Dendritic cell treated with granulocyte-macrophage colony-stimulating factor and Interleukin-4, amounts not matched to agents 40 ng/mL and 50 ng/mL, for 4 days (primary cell): ENCODE data around the gene AK9.

Experiments used
- H3K27ac Mint-ChIP-seq: one replicate; pipeline ENCODE4 v1.8.0; 2022; ENCODE audit warnings: mild to moderate bottlenecking, mixed read lengths
- H3K27me3 Mint-ChIP-seq: one replicate; pipeline ENCODE4 v1.8.0; 2022; ENCODE audit warnings: mild to moderate bottlenecking, mixed read lengths
- H3K36me3 Mint-ChIP-seq: one replicate; pipeline ENCODE4 v1.8.0; 2022; ENCODE audit warnings: low read depth, mixed read lengths
- H3K4me1 Mint-ChIP-seq: one replicate; pipeline ENCODE4 v1.8.0; 2022; ENCODE audit warnings: low read depth, mixed read lengths
- H3K4me3 Mint-ChIP-seq: one replicate; pipeline ENCODE4 v1.8.0; 2022; ENCODE audit warnings: mild to moderate bottlenecking, moderate library complexity, mixed read lengths
- H3K9me3 Mint-ChIP-seq: one replicate; pipeline ENCODE4 v1.8.0; 2022; ENCODE audit warnings: mixed read lengths
- intact Hi-C: fragments of 100-400 bp; cut with micrococcal nuclease; formaldehyde crosslinking; loops from one replicate; pipeline ENCODE4 v1.15.0; 2022

Gene AK9

GRCh38 chr6:109508166-109508860, 182.7 kb downstream of the AK9 start:
- H3K9me3 Mint-ChIP-seq = peaks cover 7% of the 10 kb centered on the region

GRCh38 chr6:109507490-109508072, 183.4 kb downstream of the AK9 start:
- no peak overlapping the region for H3K4me3 Mint-ChIP-seq
- intact Hi-C loops = no loop called here
- no peaks in the 10 kb centered on the region for H3K36me3 Mint-ChIP-seq
- H3K27ac Mint-ChIP-seq = no peak overlapping the region
- no peaks in the 10 kb centered on the region for H3K4me1 Mint-ChIP-seq
- H3K9me3 Mint-ChIP-seq = peaks cover 7% of the 10 kb centered on the region
- H3K27me3 Mint-ChIP-seq = no peaks in the 10 kb centered on the region

More at GRCh38 chr6:109508166-109508860, 182.7 kb downstream of the AK9 start:
- no peaks in the 10 kb centered on the region for H3K27me3 Mint-ChIP-seq
- H3K27ac Mint-ChIP-seq = no peak overlapping the region
- no peak overlapping the region for H3K4me3 Mint-ChIP-seq
- intact Hi-C loops = no loop called here
- H3K36me3 Mint-ChIP-seq = no peaks in the 10 kb centered on the region
- no peaks in the 10 kb centered on the region for H3K4me1 Mint-ChIP-seq

- no peak overlapping the region for H3K4me3 Mint-ChIP-seq
- H3K27ac Mint-ChIP-seq = no peak overlapping the region
- H3K27me3 Mint-ChIP-seq = no peaks in the 10 kb centered on the region
- peaks cover 7% of the 10 kb centered on the region for H3K9me3 Mint-ChIP-seq
- H3K4me1 Mint-ChIP-seq = no peaks in the 10 kb centered on the region
- intact Hi-C loops = no loop called here
- H3K36me3 Mint-ChIP-seq = no peaks in the 10 kb centered on the region
Measured at GRCh38 chr6:109506841-109507240, 184.2 kb downstream of the AK9 start.

GRCh38 chr6:109506314-109506713, 184.7 kb downstream of the AK9 start:
- Mint-ChIP-seq H3K27me3 (no peaks in the 10 kb centered on the region), H3K4me3 (no peak overlapping the region), H3K27ac (no peak overlapping the region), H3K9me3 (peaks cover 7% of the 10 kb centered on the region), H3K36me3 (no peaks in the 10 kb centered on the region), H3K4me1 (no peaks in the 10 kb centered on the region)
- intact Hi-C loops = no loop called here

- intact Hi-C loops = no loop called here
- Mint-ChIP-seq H3K27ac (no peak overlapping the region), H3K4me1 (no peaks in the 10 kb centered on the region), H3K4me3 (no peak overlapping the region), H3K36me3 (no peaks in the 10 kb centered on the region), H3K9me3 (no peaks in the 10 kb centered on the region), H3K27me3 (no peaks in the 10 kb centered on the region)
Measured at GRCh38 chr6:109503327-109504224, 187.4 kb downstream of the AK9 start.

GRCh38 chr6:109498936-109499335, 192.1 kb downstream of the AK9 start:
- intact Hi-C loops = no loop called here
- peaks cover 2% of the 10 kb centered on the region for H3K27me3 Mint-ChIP-seq
- no peaks in the 10 kb centered on the region for H3K9me3 Mint-ChIP-seq
- no peak overlapping the region for H3K27ac Mint-ChIP-seq
- H3K4me1 Mint-ChIP-seq = no peaks in the 10 kb centered on the region
- H3K4me3 Mint-ChIP-seq = no peak overlapping the region
- H3K36me3 Mint-ChIP-seq = no peaks in the 10 kb centered on the region

- intact Hi-C loops = no loop called here
- H3K9me3 Mint-ChIP-seq = no peaks in the 10 kb centered on the region
- H3K27ac Mint-ChIP-seq = no peak overlapping the region
- peaks cover 2% of the 10 kb centered on the region for H3K27me3 Mint-ChIP-seq
- H3K4me1 Mint-ChIP-seq = no peaks in the 10 kb centered on the region
- H3K4me3 Mint-ChIP-seq = no peak overlapping the region
- H3K36me3 Mint-ChIP-seq = no peaks in the 10 kb centered on the region
Measured at GRCh38 chr6:109498052-109498451, 192.9 kb downstream of the AK9 start.

- Mint-ChIP-seq H3K9me3 (no peaks in the 10 kb centered on the region), H3K36me3 (no peaks in the 10 kb centered on the region), H3K27me3 (peaks cover 2% of the 10 kb centered on the region), H3K27ac (no peak overlapping the region), H3K4me1 (no peaks in the 10 kb centered on the region), H3K4me3 (no peak overlapping the region)
- intact Hi-C loops = no loop called here
Measured at GRCh38 chr6:109496036-109496772, 194.8 kb downstream of the AK9 start.

GRCh38 chr6:109493865-109494264, 197.1 kb downstream of the AK9 start:
- Mint-ChIP-seq H3K27ac (no peak overlapping the region), H3K36me3 (no peaks in the 10 kb centered on the region), H3K9me3 (no peaks in the 10 kb centered on the region), H3K27me3 (peaks cover 3% of the 10 kb centered on the region), H3K4me1 (no peaks in the 10 kb centered on the region), H3K4me3 (no peak overlapping the region)
- intact Hi-C loops = no loop called here

GRCh38 chr6:109491207-109491938, 199.6 kb downstream of the AK9 start:
- intact Hi-C loops = no loop called here
- Mint-ChIP-seq H3K36me3 (no peaks in the 10 kb centered on the region), H3K27ac (no peak overlapping the region), H3K4me1 (no peaks in the 10 kb centered on the region), H3K9me3 (no peaks in the 10 kb centered on the region), H3K27me3 (peaks cover 12% of the 10 kb centered on the region), H3K4me3 (no peak overlapping the region)

GRCh38 chr6:109490713-109491112, 200.3 kb downstream of the AK9 start:
- intact Hi-C loops = no loop called here
- no peaks in the 10 kb centered on the region for H3K9me3 Mint-ChIP-seq
- peaks cover 11% of the 10 kb centered on the region for H3K27me3 Mint-ChIP-seq
- no peaks in the 10 kb centered on the region for H3K36me3 Mint-ChIP-seq
- no peaks in the 10 kb centered on the region for H3K4me1 Mint-ChIP-seq
- H3K27ac Mint-ChIP-seq = no peak overlapping the region
- no peak overlapping the region for H3K4me3 Mint-ChIP-seq

GRCh38 chr6:109488001-109488400, 203.0 kb downstream of the AK9 start:
- H3K27ac Mint-ChIP-seq = no peak overlapping the region
- H3K36me3 Mint-ChIP-seq = no peaks in the 10 kb centered on the region
- intact Hi-C loops = no loop called here
- no peaks in the 10 kb centered on the region for H3K9me3 Mint-ChIP-seq
- no peak overlapping the region for H3K4me3 Mint-ChIP-seq
- peaks cover 11% of the 10 kb centered on the region for H3K4me1 Mint-ChIP-seq
- peaks cover 14% of the 10 kb centered on the region for H3K27me3 Mint-ChIP-seq

- intact Hi-C loops = no loop called here
- Mint-ChIP-seq H3K27me3 (peaks cover 14% of the 10 kb centered on the region), H3K4me3 (no peak overlapping the region), H3K27ac (no peak overlapping the region), H3K36me3 (peaks cover 9% of the 10 kb centered on the region), H3K9me3 (no peaks in the 10 kb centered on the region), H3K4me1 (peaks cover 23% of the 10 kb centered on the region)
Measured at GRCh38 chr6:109486068-109486467, 204.9 kb downstream of the AK9 start.
